B cell (primary cell): ENCODE results near the gene ALOXE3. TPM values are rescaled to one million over a fixed set of nuclear protein-coding genes. Genes with fewer than 3 reads are reported as not detected.

Experiments used
- ATAC-seq: fragments of 200-7000 bp; cut with Tn5 transposase; one replicate; pipeline ENCODE4 v1.10.0; 2021; ENCODE audit warnings: low read depth, mild to moderate bottlenecking, moderate number of reproducible peaks, moderate library complexity
- CTCF ChIA-PET: fragments of 350-600 bp; sonication (Branson Sonifier 250); formaldehyde crosslinking; loops from one replicate; lab custom pipeline; 2021; ENCODE audit warnings: antibody characterized with exemption, inconsistent platforms; lab: Charles Lee
- POLR2A ChIA-PET: fragments of 350-600 bp; sonication (Branson Sonifier 250); formaldehyde crosslinking; loops from one replicate; lab custom pipeline; 2021; ENCODE audit warnings: antibody characterized with exemption; lab: Charles Lee
- DNase-seq: peaks from one replicate; pipeline ENCODE4 v3.0.0; 2013
- H2AFZ ChIP-seq: 2 replicates; pipeline ENCODE4 v1.6.1; 2012; ENCODE audit warnings: mild to moderate bottlenecking, low read depth, low read length; ENCODE audit not compliant: insufficient read depth, poor library complexity, severe bottlenecking
- H3K27ac ChIP-seq, 2 donors: 1 replicate in 1 of 2; 2 replicates in 1 of 2; pipeline ENCODE4 v1.5.1; 2012 to 2013; ENCODE audit warnings: low read length in 2 of 2, mild to moderate bottlenecking in 2 of 2, moderate library complexity in 1 of 2
- H3K27me3 ChIP-seq, 4 experiments: fragments of 200-600 bp in 1 of 4; sonication (generic) in 1 of 4; replicated peaks in 1 of 4; 1 replicate in 2 of 4; 2 replicates in 2 of 4; pipeline versions ENCODE4 v1.6.1 to v1.7.0; 2013 to 2016; ENCODE audit warnings: low read length in 3 of 4, mild to moderate bottlenecking in 2 of 4, mixed read lengths in 1 of 4, moderate library complexity in 1 of 4; ENCODE audit not compliant: insufficient read depth in 4 of 4, control insufficient read depth in 3 of 4; ENCODE audit errors: control extremely low read depth in 1 of 4
- H3K36me3 ChIP-seq, 2 experiments: replicated peaks in 1 of 2; 1 replicate in 1 of 2; 2 replicates in 1 of 2; pipeline versions ENCODE4 v1.6.1 to v1.7.1; 2013; ENCODE audit warnings: low read length in 1 of 2; ENCODE audit not compliant: insufficient read depth in 2 of 2, control insufficient read depth in 1 of 2; ENCODE audit errors: control extremely low read depth in 1 of 2, extremely low read depth in 1 of 2
- H3K4me1 ChIP-seq, 2 donors: fragments of 200-600 bp in 1 of 2; sonication (generic) in 1 of 2; 1 replicate in 1 of 2; 2 replicates in 1 of 2; pipeline versions ENCODE4 v1.5.1 to v1.6.1; 2013 to 2017; ENCODE audit warnings: low read length in 2 of 2; ENCODE audit not compliant: control insufficient read depth in 2 of 2, insufficient read depth in 2 of 2
- H3K4me2 ChIP-seq: replicated peaks from 2 replicates; pipeline ENCODE3; 2012; ENCODE audit warnings: mild to moderate bottlenecking, low read depth, low read length; ENCODE audit not compliant: poor library complexity, severe bottlenecking
- H3K4me3 ChIP-seq, 5 experiments: fragments of 200-600 bp in 1 of 5; sonication (generic) in 1 of 5; 1 replicate in 3 of 5; 2 replicates in 2 of 5; pipeline versions ENCODE4 v1.5.1 to v1.7.0; 2011 to 2016; ENCODE audit warnings: low read length in 4 of 5, mild to moderate bottlenecking in 4 of 5, low read depth in 2 of 5, control low read depth in 1 of 5, moderate library complexity in 1 of 5; ENCODE audit not compliant: insufficient read depth in 1 of 5; ENCODE audit errors: control extremely low read depth in 1 of 5, extremely low read depth in 1 of 5
- H3K79me2 ChIP-seq: fragments of 200-600 bp; sonication (generic); one replicate; pipeline ENCODE4 v1.6.0; 2016; ENCODE audit warnings: low read length; ENCODE audit not compliant: control insufficient read depth, insufficient read depth
- H3K9ac ChIP-seq: fragments of 200-600 bp; sonication (generic); 2 replicates; pipeline ENCODE4 v1.6.1; 2017; ENCODE audit warnings: mild to moderate bottlenecking, low read length, moderate library complexity
- H3K9me3 ChIP-seq, 3 donors: one replicate each; pipeline versions ENCODE4 v1.6.1 to v1.7.1; 2013; ENCODE audit warnings: low read length in 2 of 3; ENCODE audit not compliant: control insufficient read depth in 2 of 3, insufficient read depth in 1 of 3; ENCODE audit errors: control extremely low read depth in 1 of 3
- H4K20me1 ChIP-seq: 2 replicates; pipeline ENCODE4 v1.6.0; 2012; ENCODE audit warnings: mild to moderate bottlenecking, low read length; ENCODE audit not compliant: insufficient read depth, control insufficient read depth, poor library complexity, severe bottlenecking
- H3K27ac Mint-ChIP-seq: one replicate; pipeline ENCODE4 v1.8.0; 2021; ENCODE audit warnings: mixed read lengths
- H3K27me3 Mint-ChIP-seq: one replicate; pipeline ENCODE4 v1.8.0; 2021; ENCODE audit warnings: mixed read lengths
- H3K4me1 Mint-ChIP-seq: one replicate; pipeline ENCODE4 v1.8.0; 2021; ENCODE audit warnings: mixed read lengths
- H3K4me3 Mint-ChIP-seq: one replicate; pipeline ENCODE4 v1.8.0; 2021; ENCODE audit warnings: mixed read lengths
- H3K9me3 Mint-ChIP-seq: one replicate; pipeline ENCODE4 v1.8.0; 2022; ENCODE audit warnings: mixed read lengths; ENCODE audit not compliant: insufficient read depth
- CTCF ChIP-seq: fragments of 200-600 bp; IDR thresholded peaks from one replicate; pipeline ENCODE4 v1.8.0; 2022; ENCODE audit warnings: antibody characterized with exemption, mild to moderate bottlenecking
- EZH2 ChIP-seq: IDR thresholded peaks from 2 replicates; pipeline ENCODE4 v1.6.1; 2012; ENCODE audit warnings: borderline replicate concordance, low read depth, mild to moderate bottlenecking, moderate library complexity, low read length; ENCODE audit not compliant: insufficient read depth, poor library complexity, severe bottlenecking
- whole genome bisulfite sequencing: methylation state at CpG from one replicate; pipeline ENCODE4 v1.1.5; 2013; ENCODE audit warnings: missing lambda C conversion rate; ENCODE audit not compliant: insufficient coverage; 5-methylcytosine and 5-hydroxymethylcytosine counted together
- intact Hi-C: fragments of 100-400 bp; cut with micrococcal nuclease; formaldehyde crosslinking; loops from one replicate; pipeline ENCODE4 v1.10.0; 2022
- polyA plus RNA-seq: library from polyadenylated mRNA; depleted of rRNA; stranded (reverse); fragments of >200 nt; gene quantifications from 2 replicates; pipeline ENCODE4 v1.2.3, GENCODE V29; 2012
- total RNA-seq, 2 donors: library from RNA; stranded (reverse); fragments of 120-200 nt in 1 of 2; gene quantifications; 1 replicate in 1 of 2; 2 replicates in 1 of 2; pipeline versions ENCODE4 v1.2.3 to v1.2.4, GENCODE V29; 2013 to 2022

ALOXE3 gene
- total and polyA plus RNA-seq, 2 donors (not counting 1 experiment from before 2014, with no cell fraction given): 0.04 TPM; not detected in 1

GRCh38 chr17:8142887-8143580 is 24.7 kb upstream of the ALOXE3 start:
- Histone ChIP-seq H4K20me1 (peaks cover 15% of the 10 kb centered on the region), H3K9me3 (no peaks in the 10 kb centered on the region), H3K27me3 (no peaks in the 10 kb centered on the region), H3K4me1 (peaks cover 9 to 15% of the 10 kb centered on the region in 2 donors), H3K79me2 (peaks cover 9% of the 10 kb centered on the region), H2AFZ (no peak overlapping the region), H3K27ac (no peak overlapping the region), H3K4me2 (no peak overlapping the region), H3K4me3 (no peak overlapping the region), H3K36me3 (peaks cover 0 to 65% of the 10 kb centered on the region in 2 experiments), H3K9ac (no peak overlapping the region)
- CTCF ChIA-PET: interaction anchor here (7.2 kb wide), 1 partner anchor 24 kb away, joined by 68 read pairs; the partner anchor contains the start of gene ALOXE3
- DNase-seq: peak; percentile 42
- Mint-ChIP-seq H3K4me3 (no peak overlapping the region), H3K4me1 (peaks cover 2% of the 10 kb centered on the region), H3K9me3 (no peaks in the 10 kb centered on the region), H3K27ac (no peak overlapping the region), H3K27me3 (no peaks in the 10 kb centered on the region)
- TF ChIP-seq CTCF: no peak
- TF ChIP-seq EZH2: no peak
- no peak for ATAC-seq
- intact Hi-C loops: no loop called here
- POLR2A ChIA-PET: interaction anchor here (0.5 to 1.4 kb wide), 2 partner anchors 13 to 97 kb away, joined by 3 to 6 read pairs; no protein-coding TSS in a partner anchor
- WGBS: 95% methylated on average over 13 of the region's 15 CpGs
